WTC11 (cell line): ENCODE results near the gene RNF145. TPM values are rescaled to one million over a fixed set of nuclear protein-coding genes. Genes with fewer than 3 reads are reported as not detected.

Source experiments
- ATAC-seq: fragments of 200-7000 bp; cut with Tn5 transposase; 2 replicates; pipeline ENCODE4 v1.10.0; 2021; ENCODE audit warnings: mild to moderate bottlenecking, moderate library complexity
- CTCF ChIA-PET: fragments of 300-600 bp; sonication (Branson Sonifier 250); formaldehyde crosslinking; loops from one replicate; lab custom pipeline; 2021; ENCODE audit warnings: antibody characterized with exemption; lab: Charles Lee
- POLR2A ChIA-PET: fragments of 350-600 bp; sonication (Branson Sonifier 250); formaldehyde crosslinking; loops from one replicate; lab custom pipeline; 2021; ENCODE audit warnings: antibody characterized with exemption; lab: Charles Lee
- DNase-seq: peaks from one replicate; pipeline ENCODE4 v3.0.0; 2021; ENCODE audit warnings: low spot score
- H3K27ac Mint-ChIP-seq: 2 replicates; pipeline ENCODE4 v1.8.0; 2021; ENCODE audit warnings: mixed read lengths
- H3K27me3 Mint-ChIP-seq: 2 replicates; pipeline ENCODE4 v1.8.0; 2021; ENCODE audit warnings: low read depth, mild to moderate bottlenecking, moderate library complexity, mixed read lengths
- H3K36me3 Mint-ChIP-seq: 2 replicates; pipeline ENCODE4 v1.8.0; 2021; ENCODE audit warnings: mixed read lengths
- H3K4me1 Mint-ChIP-seq: 2 replicates; pipeline ENCODE4 v1.8.0; 2022; ENCODE audit warnings: mixed read lengths
- H3K4me3 Mint-ChIP-seq: 2 replicates; pipeline ENCODE4 v1.8.0; 2021; ENCODE audit warnings: mild to moderate bottlenecking, moderate library complexity, mixed read lengths
- H3K9me3 Mint-ChIP-seq: 2 replicates; pipeline ENCODE4 v1.8.0; 2021; ENCODE audit warnings: mixed read lengths
- AR ChIP-seq: fragments of 250-450 bp; sonication (Bioruptor Pico); IDR thresholded peaks from 2 replicates; pipeline ENCODE4 v1.9.0; 2021; ENCODE audit warnings: mild to moderate bottlenecking
- ARID4B ChIP-seq: sonication (generic); formaldehyde crosslinking; IDR thresholded peaks from 2 replicates; pipeline ENCODE4 v1.8.0; 2023; ENCODE audit warnings: missing genetic modification reagents, mild to moderate bottlenecking, borderline replicate concordance
- ATF6 ChIP-seq: sonication (generic); formaldehyde crosslinking; IDR thresholded peaks from 2 replicates; pipeline ENCODE4 v1.8.1; 2023; ENCODE audit warnings: mild to moderate bottlenecking, missing genetic modification reagents
- CDX4 ChIP-seq: fragments of 250-450 bp; sonication (Bioruptor Pico); IDR thresholded peaks from 2 replicates; pipeline ENCODE4 v1.9.0; 2021; ENCODE audit warnings: moderate library complexity, mild to moderate bottlenecking, inconsistent platforms, borderline replicate concordance
- CREB1 ChIP-seq: sonication (generic); formaldehyde crosslinking; IDR thresholded peaks from 2 replicates; pipeline ENCODE4 v1.8.0; 2023; ENCODE audit warnings: mild to moderate bottlenecking, missing genetic modification reagents
- CREM ChIP-seq: sonication (generic); formaldehyde crosslinking; IDR thresholded peaks from 2 replicates; pipeline ENCODE4 v1.8.1; 2022; ENCODE audit warnings: mild to moderate bottlenecking, missing genetic modification reagents, moderate library complexity
- ELF4 ChIP-seq: sonication (generic); formaldehyde crosslinking; IDR thresholded peaks from 2 replicates; pipeline ENCODE4 v1.8.1; 2022; ENCODE audit warnings: low read depth, mild to moderate bottlenecking, moderate library complexity, missing genetic modification reagents
- KAT7 ChIP-seq: sonication (generic); formaldehyde crosslinking; IDR thresholded peaks from 2 replicates; pipeline ENCODE4 v1.8.1; 2023; ENCODE audit warnings: missing genetic modification reagents, mild to moderate bottlenecking, borderline replicate concordance
- MAX ChIP-seq: sonication (generic); formaldehyde crosslinking; IDR thresholded peaks from 2 replicates; pipeline ENCODE4 v1.8.0; 2022; ENCODE audit warnings: mild to moderate bottlenecking, missing genetic modification reagents
- MLX ChIP-seq: sonication (generic); formaldehyde crosslinking; IDR thresholded peaks from 2 replicates; pipeline ENCODE4 v1.8.1; 2023; ENCODE audit warnings: mild to moderate bottlenecking, missing genetic modification reagents, moderate library complexity
- NR3C1 ChIP-seq: sonication (generic); formaldehyde crosslinking; conservative IDR thresholded peaks from 2 replicates; pipeline ENCODE4 v1.8.1; 2023; ENCODE audit warnings: low read depth, mild to moderate bottlenecking, missing genetic modification reagents
- PRRX2 ChIP-seq: fragments of 250-450 bp; sonication (Bioruptor Pico); IDR thresholded peaks from 2 replicates; pipeline ENCODE4 v1.8.0; 2021; ENCODE audit warnings: mild to moderate bottlenecking
- SMAD4 ChIP-seq: sonication (generic); formaldehyde crosslinking; IDR thresholded peaks from 2 replicates; pipeline ENCODE4 v1.8.0; 2022; ENCODE audit warnings: mild to moderate bottlenecking, missing genetic modification reagents
- TP53 ChIP-seq: sonication (generic); formaldehyde crosslinking; IDR thresholded peaks from 2 replicates; pipeline ENCODE4 v1.8.1; 2023; ENCODE audit warnings: mild to moderate bottlenecking, missing genetic modification reagents
- USF2 ChIP-seq: sonication (generic); formaldehyde crosslinking; IDR thresholded peaks from 2 replicates; pipeline ENCODE4 v1.8.1; 2023; ENCODE audit warnings: mild to moderate bottlenecking, missing genetic modification reagents, moderate library complexity
- ZBTB43 ChIP-seq: sonication (generic); formaldehyde crosslinking; IDR thresholded peaks from 2 replicates; pipeline ENCODE4 v1.8.1; 2023; ENCODE audit warnings: mild to moderate bottlenecking, missing genetic modification reagents
- ZNF138 ChIP-seq: sonication (generic); formaldehyde crosslinking; conservative IDR thresholded peaks from 2 replicates; pipeline ENCODE4 v1.8.1; 2022; ENCODE audit warnings: mild to moderate bottlenecking, moderate library complexity, missing genetic modification reagents
- ZNF416 ChIP-seq: fragments of 250-450 bp; sonication (Bioruptor Pico); IDR thresholded peaks from 2 replicates; pipeline ENCODE4 v1.9.0; 2021; ENCODE audit warnings: mild to moderate bottlenecking, inconsistent platforms
- ZNF423 ChIP-seq: fragments of 250-450 bp; sonication (Bioruptor Pico); IDR thresholded peaks from 2 replicates; pipeline ENCODE4 v2.1.2; 2022; ENCODE audit warnings: mild to moderate bottlenecking, moderate library complexity
- total RNA-seq: library from RNA; stranded (reverse); gene quantifications from 3 replicates; pipeline ENCODE4 v1.2.3, GENCODE V29; 2021

RNF145 gene
- total RNA-seq, 1 experiment from 2014 or later, result 76.8 TPM

- no peak for DNase-seq
- Mint-ChIP-seq H3K9me3 (no peaks in the 10 kb centered on the region), H3K27ac (no peak overlapping the region), H3K27me3 (peaks cover 50% of the 10 kb centered on the region), H3K36me3 (no peaks in the 10 kb centered on the region), H3K4me3 (no peak overlapping the region), H3K4me1 (no peaks in the 10 kb centered on the region)
- ATAC-seq, result no peak
- no peak for TF ChIP-seq MLX (CRISPR knock-in tag)
- TF ChIP-seq CREB1 (CRISPR knock-in tag), result no peak
- no peak for TF ChIP-seq ZBTB43 (CRISPR knock-in tag)
- TF ChIP-seq KAT7 (CRISPR knock-in tag), result no peak
- no peak for TF ChIP-seq ATF6
- no peak for TF ChIP-seq ZNF416 (CRISPR knock-in tag)
- TF ChIP-seq ZNF423 (CRISPR knock-in tag), result no peak
- TF ChIP-seq CREM (CRISPR knock-in tag), result no peak
- TF ChIP-seq AR (CRISPR knock-in tag), result no peak
- CTCF ChIA-PET, result no interaction called here
- POLR2A ChIA-PET, result no interaction called here
Measured at GRCh38 chr5:159249158-159249557, 39.8 kb upstream of the RNF145 start.

- H3K27me3 Mint-ChIP-seq, result peaks cover 54% of the 10 kb centered on the region
- TF ChIP-seq TP53 (no peak), MAX (CRISPR knock-in tag) (no peak), USF2 (no peak), ELF4 (no peak), ARID4B (CRISPR knock-in tag) (no peak), SMAD4 (CRISPR knock-in tag) (no peak), CDX4 (CRISPR knock-in tag) (no peak), PRRX2 (no peak), MLX (CRISPR knock-in tag) (no peak), NR3C1 (CRISPR knock-in tag) (no peak), ZNF138 (CRISPR knock-in tag) (no peak)
- H3K4me1 Mint-ChIP-seq, result no peaks in the 10 kb centered on the region
- CTCF ChIA-PET, result no interaction called here
- ATAC-seq (no peak), DNase-seq (no peak)
- no peaks in the 10 kb centered on the region for H3K36me3 Mint-ChIP-seq
- H3K4me3 Mint-ChIP-seq, result no peak overlapping the region
- POLR2A ChIA-PET, result no interaction called here
- no peak overlapping the region for H3K27ac Mint-ChIP-seq
- no peaks in the 10 kb centered on the region for H3K9me3 Mint-ChIP-seq
Measured at GRCh38 chr5:159244890-159245289, 35.5 kb upstream of the RNF145 start.
